GM19099 (cell line): ENCODE data around the gene VAPA.

Experiments
- POLR2A ChIP-seq: IDR thresholded peaks from 3 replicates; pipeline ENCODE4 v1.6.1; 2011; ENCODE audit warnings: low read depth; ENCODE audit not compliant: insufficient read length; ENCODE audit errors: extremely low read depth

Gene VAPA

GRCh38 chr18:9878095-9878494 is 35.7 kb upstream of the VAPA start:
- no peak for TF ChIP-seq POLR2A

DNA sequence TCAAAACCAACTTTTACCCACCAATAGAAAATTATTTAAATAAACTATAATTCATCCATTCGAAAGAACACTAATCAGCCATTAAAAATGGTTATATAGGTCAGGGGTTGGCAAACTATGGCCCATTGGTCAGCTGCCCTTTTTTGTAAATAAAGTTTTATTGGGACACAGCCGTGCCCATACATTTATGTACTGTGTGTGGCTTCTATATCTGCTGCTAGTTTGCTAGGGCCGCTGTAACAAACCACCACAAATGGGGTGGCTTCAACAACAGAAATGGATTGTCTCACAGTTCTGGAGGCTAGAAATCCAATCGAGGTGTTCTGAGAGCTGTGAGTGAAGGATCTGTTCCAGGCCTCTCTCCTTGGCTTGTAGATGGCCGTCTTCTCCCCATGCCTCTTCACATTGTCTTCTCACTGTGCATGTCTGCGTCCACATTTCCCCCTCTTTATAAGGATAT is 35.0 kb upstream of the VAPA start:
- no peak for TF ChIP-seq POLR2A

DNA sequence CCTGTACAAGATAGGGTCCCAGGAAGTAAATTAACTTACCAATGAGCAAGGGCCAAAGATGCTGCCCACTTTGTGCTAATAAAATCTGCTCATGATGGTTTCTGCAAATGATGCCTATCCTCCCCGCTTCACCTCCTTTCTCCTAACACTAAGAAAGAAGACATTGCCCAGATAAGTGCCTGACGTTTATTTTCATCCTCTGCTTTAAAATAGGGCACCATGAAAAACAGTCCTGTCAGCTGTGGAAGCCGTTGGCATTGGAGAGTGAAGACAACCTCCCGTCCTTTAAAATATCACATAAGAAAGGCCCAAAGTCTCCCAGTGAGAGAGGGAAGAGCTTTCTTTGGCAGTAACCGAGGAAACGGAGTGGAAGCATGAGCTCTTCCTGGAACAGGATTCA is 29.7 kb upstream of the VAPA start:
- TF ChIP-seq POLR2A, result no peak

- no peak for TF ChIP-seq POLR2A
Observed at GRCh38 chr18:9884532-9885140, 29.2 kb upstream of the VAPA start.

- TF ChIP-seq POLR2A, result no peak
Observed at GRCh38 chr18:9885170-9886004, 28.4 kb upstream of the VAPA start, which contains the start of gene TXNDC2. TSS of gene TXNDC2 (plus strand) at chr18:9885973. CDS start at chr18:9886681, 708 bp downstream.

DNA sequence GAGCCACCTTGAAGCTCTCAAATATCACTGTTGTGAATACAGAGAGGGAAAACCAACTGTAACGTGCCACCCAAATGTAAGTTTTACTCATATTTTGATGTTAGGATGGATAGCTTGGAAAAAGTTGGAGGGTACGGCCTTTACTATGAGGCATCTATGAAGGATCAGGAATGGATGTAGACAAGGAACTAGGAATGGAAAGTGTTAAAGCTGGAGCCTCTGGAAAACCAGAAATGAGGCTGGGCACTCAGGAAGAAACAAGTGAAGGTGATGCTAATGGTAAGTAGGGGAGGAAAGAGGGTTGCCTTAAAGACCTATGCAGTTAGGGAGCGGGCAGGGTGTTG is 27.8 kb upstream of the VAPA start:
- no peak for TF ChIP-seq POLR2A

GRCh38 chr18:9887992-9888391 is 25.8 kb upstream of the VAPA start:
- no peak for TF ChIP-seq POLR2A

DNA sequence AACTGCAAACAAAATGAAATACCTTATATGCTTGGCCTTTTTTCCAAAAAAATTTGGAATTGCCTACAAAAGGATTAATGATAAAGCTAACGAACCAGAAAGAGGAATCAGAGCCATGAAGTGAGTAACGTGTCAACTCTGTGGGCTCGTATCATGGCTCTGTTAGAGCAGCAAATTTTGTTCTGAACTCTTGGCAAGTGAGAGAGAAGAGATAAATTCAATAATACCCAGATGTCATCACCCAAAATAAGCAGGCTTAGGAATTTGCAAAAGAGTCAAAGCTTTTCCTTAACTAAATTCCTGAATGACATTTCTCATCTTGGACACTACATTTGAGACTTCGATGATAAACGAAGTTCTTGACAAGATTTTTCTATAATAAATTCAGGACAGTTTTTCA is 23.6 kb upstream of the VAPA start:
- TF ChIP-seq POLR2A, result no peak

- TF ChIP-seq POLR2A, result no peak
Observed at GRCh38 chr18:9890957-9891356, 22.9 kb upstream of the VAPA start.

- TF ChIP-seq POLR2A, result no peak
Observed at GRCh38 chr18:9894454-9895068, 19.3 kb upstream of the VAPA start.

- no peak for TF ChIP-seq POLR2A
Observed at GRCh38 chr18:9897129-9897528, 16.7 kb upstream of the VAPA start.

DNA sequence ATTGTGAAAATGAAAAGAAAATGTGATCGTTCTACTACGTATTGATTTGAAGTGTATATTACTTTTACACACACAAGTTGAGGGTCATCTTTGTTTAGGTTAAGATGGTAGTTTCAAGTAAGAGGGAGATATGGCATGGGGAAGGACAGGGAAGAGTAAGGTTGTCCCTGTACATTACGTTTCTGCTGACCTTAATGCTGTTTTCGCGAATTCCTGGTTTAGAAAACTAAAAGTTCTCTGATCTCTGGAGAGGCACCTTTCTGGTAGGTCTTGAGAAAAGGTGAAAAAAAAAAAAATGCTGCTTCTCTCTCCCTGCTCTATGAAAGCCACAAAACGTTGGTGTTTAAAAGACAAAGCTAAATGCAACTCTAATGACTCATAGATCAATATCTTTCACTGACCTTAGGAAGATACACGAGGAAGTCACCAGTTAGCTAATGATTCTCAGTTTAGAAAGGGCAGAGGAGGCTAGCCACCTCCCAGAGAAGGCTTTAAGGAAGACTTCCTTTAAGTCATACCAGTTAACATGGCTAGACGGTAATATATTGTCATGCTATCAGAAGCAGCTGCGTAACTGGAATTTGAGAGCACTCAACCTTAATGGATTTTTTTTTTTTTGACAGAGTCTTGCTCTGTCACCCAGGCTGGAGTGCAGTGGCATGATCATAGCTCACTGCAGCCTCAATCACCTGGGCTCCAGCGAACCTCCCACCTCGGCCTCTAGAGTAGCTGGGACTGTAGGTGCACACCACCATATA is 14.8 kb upstream of the VAPA start:
- TF ChIP-seq POLR2A, result no peak

DNA sequence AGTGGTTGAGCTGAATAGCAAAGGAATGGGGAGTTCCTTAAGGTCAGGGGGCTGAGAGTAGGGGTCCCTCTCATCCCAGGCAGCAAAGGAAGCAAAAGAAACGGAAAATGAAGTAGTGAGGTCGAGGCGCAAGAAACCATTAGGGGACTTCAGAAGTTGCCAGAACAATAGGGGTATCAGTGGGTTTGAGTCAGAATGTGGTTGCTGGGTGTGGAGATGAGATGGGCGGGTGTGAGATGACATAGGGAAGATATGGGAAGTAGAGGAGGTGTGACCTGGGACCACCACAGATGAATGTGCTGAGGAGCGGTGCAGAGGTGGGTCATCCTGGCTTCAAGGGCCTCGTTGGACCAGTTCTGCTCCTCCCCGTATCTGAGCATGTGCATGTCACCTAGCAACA is 13.1 kb upstream of the VAPA start:
- no peak for TF ChIP-seq POLR2A

DNA sequence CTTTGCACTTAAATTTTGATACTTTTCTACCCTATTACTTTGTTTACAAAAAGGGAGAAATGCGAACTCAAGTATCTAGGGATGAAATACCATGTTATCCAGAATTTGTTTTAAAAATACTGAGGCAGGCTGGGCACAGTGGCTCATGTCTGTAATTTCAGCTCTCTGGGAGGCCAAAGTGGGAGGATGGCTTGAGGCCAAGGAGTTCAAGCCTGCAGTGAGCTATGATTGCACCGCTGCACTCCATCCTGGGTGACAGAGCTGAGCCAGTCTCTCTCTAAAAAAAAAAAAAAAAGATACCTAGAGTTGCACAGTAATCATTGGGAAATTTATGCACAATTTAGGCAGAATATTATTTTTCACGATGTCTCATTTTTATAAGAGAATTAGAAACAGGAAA is 12.4 kb upstream of the VAPA start:
- TF ChIP-seq POLR2A, result no peak

GRCh38 chr18:9902832-9903231 is 11.0 kb upstream of the VAPA start:
- TF ChIP-seq POLR2A, result no peak
